HCT116 (cell line): ENCODE data around the gene SMURF1.
A peak's percentile ranks its signal among the peaks of the same experiment; 100 is the strongest.

Experiments used
- CTCF ChIP-seq, 3 experiments: fragments of 200-600 bp in 1 of 3; sonication (generic) in 1 of 3; IDR thresholded peaks in 2 of 3; conservative IDR thresholded peaks in 1 of 3; 2 replicates each; pipeline ENCODE4 v1.5.1; 2012 to 2017; ENCODE audit warnings: low read depth in 2 of 3, low read length in 2 of 3, antibody characterized with exemption in 1 of 3, borderline replicate concordance in 1 of 3, control low read depth in 1 of 3, mild to moderate bottlenecking in 1 of 3, mixed read lengths in 1 of 3, mixed run types in 1 of 3, moderate library complexity in 1 of 3; ENCODE audit not compliant: insufficient read depth in 1 of 3
- YY1 ChIP-seq: IDR thresholded peaks from 2 replicates; pipeline ENCODE4 v1.6.1; 2011; ENCODE audit warnings: low read length, low read depth, moderate library complexity, mild to moderate bottlenecking; ENCODE audit not compliant: insufficient replicate concordance; ENCODE audit errors: extremely low read depth
- ZNF274 ChIP-seq: fragments of 200-500 bp; sonication (Bioruptor generic); IDR thresholded peaks from 2 replicates; pipeline ENCODE4 v1.6.1; 2014; ENCODE audit warnings: mild to moderate bottlenecking, low read depth, low read length, inconsistent platforms

DNA sequence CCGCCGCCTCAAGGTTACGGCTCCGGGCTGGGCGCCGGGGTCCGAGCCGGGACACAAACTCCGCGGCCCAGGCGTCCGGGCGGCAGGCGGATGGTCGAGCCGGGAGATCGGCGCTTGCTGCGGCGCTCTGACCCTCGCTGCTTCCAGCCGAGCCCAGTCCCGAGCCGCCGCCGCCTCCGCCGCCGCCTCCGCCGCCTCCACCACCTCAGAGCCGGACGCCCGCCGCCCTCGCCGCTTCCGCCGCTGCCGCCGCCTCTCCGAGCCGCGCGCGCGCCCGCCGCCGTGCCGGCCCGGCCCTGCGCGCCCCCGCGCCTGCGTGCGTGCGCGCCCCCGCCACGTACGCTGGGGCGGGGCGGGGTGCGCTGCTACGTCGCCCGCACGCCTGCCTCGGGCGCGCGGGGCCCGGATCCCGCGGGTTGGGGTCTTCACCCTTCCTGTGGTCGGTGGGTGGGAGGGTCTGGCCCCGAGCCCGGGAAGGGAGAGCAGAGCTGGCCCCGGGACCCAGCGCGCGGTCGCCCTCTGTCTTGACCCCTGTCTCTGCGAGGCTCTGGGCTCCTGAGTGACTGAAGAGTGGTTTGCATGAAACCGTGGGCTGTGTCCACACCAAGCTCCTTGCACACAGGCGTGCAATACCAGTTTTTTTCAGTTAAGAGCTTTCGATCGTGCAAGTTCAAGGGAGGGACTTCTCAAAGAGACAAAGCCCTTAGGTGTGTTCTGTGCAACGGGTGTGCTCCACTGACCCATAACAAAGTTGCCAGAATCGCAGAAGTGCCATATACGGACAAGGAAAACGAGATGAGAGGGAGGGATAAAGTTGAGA lies at the start of gene SMURF1:
- TF ChIP-seq YY1 (peak; percentile 26), CTCF (IDR thresholded peaks at IDR 0.05 in 2 of 3, conservative IDR thresholded peaks at IDR 0.05 in 1 of 3; ENCODE audit: borderline replicate concordance in 1 of 3, insufficient read depth in 1 of 3, low read depth in 2 of 3, low read length in 2 of 3) (no peak), ZNF274 (no peak)
